HG02973 (cell line): ENCODE data around the gene PERM1.
A peak's percentile ranks its signal among the peaks of the same experiment; 100 is the strongest.
"Not testable (repeated sequence)": the region's sequence is repeated elsewhere in the genome, so short reads cannot be mapped to it uniquely, and the experiment has no call there.

Experiments
- ATAC-seq: cut with Tn5 transposase; IDR thresholded peaks from one replicate; pipeline ENCODE4 v1.9.1; 2021; ENCODE audit warnings: moderate library complexity; ENCODE audit not compliant: unreplicated experiment

The PERM1 gene

GRCh38 chr1:981955-982558 is at the start of gene PERM1:
Gene PERM1, minus strand, starts transcription at chr1:982093. Its CDS starts 1,064 bp downstream, at chr1:981029.
- no peak for ATAC-seq

GRCh38 chr1:1030867-1031658 is 49.2 kb upstream of the PERM1 start:
- not testable (repeated sequence) for ATAC-seq

- no peak for ATAC-seq
Measured at GRCh38 chr1:1027791-1028190, 45.9 kb upstream of the PERM1 start.

GRCh38 chr1:1026599-1027413 is 44.9 kb upstream of the PERM1 start:
- ATAC-seq, result no peak

GRCh38 chr1:1025730-1026129 is 43.8 kb upstream of the PERM1 start:
- ATAC-seq, result no peak

- ATAC-seq, result no peak
Measured at GRCh38 chr1:1024771-1025699, 43.1 kb upstream of the PERM1 start.

- no peak for ATAC-seq
Measured at GRCh38 chr1:1024149-1024770, 42.4 kb upstream of the PERM1 start.

- no peak for ATAC-seq
Measured at GRCh38 chr1:1023700-1024099, 41.8 kb upstream of the PERM1 start.

GRCh38 chr1:1022302-1023009 is 40.6 kb upstream of the PERM1 start:
- ATAC-seq, result no peak

GRCh38 chr1:1021920-1022259 is 40.0 kb upstream of the PERM1 start:
- ATAC-seq, result no peak

GRCh38 chr1:1021010-1021919 is 39.4 kb upstream of the PERM1 start:
- ATAC-seq, result no peak

GRCh38 chr1:1020415-1021009 is 38.6 kb upstream of the PERM1 start:
- ATAC-seq, result peak; percentile 11

- ATAC-seq, result peak; percentile 31
Measured at GRCh38 chr1:1020000-1020404, 38.1 kb upstream of the PERM1 start, which contains the start of gene AGRN. Gene AGRN, plus strand, starts transcription at chr1:1020120. Its CDS starts 53 bp downstream, at chr1:1020173.

GRCh38 chr1:1019122-1019999 is 37.5 kb upstream of the PERM1 start:
- peak; percentile 53 for ATAC-seq

- ATAC-seq, result not testable (repeated sequence)
Measured at GRCh38 chr1:1018321-1018685, 36.4 kb upstream of the PERM1 start.

GRCh38 chr1:1017397-1018320 is 35.8 kb upstream of the PERM1 start:
- ATAC-seq, result not testable (repeated sequence)
